OCI-LY3 (cell line): ENCODE results near the gene MCM5.

ENCODE experiments used
- EZH2phosphoT487 ChIP-seq: fragments of 200-600 bp; shearing (Covaris generic); IDR thresholded peaks from 2 replicates; pipeline ENCODE4 v1.6.1; 2018; ENCODE audit warnings: antibody characterized with exemption, mixed run types, low read depth
- TF ChIP-seq, protein P1 (sequence below): fragments of 200-600, 300-600 bp; sonication (generic); IDR thresholded peaks from 2 replicates; pipeline ENCODE4 v1.5.1; 2014; ENCODE audit warnings: antibody characterized with exemption, low read length, low read depth

GRCh38 chr22:35443338-35443737 is 43.4 kb downstream of the MCM5 start:
- TF ChIP-seq, protein P1, sequence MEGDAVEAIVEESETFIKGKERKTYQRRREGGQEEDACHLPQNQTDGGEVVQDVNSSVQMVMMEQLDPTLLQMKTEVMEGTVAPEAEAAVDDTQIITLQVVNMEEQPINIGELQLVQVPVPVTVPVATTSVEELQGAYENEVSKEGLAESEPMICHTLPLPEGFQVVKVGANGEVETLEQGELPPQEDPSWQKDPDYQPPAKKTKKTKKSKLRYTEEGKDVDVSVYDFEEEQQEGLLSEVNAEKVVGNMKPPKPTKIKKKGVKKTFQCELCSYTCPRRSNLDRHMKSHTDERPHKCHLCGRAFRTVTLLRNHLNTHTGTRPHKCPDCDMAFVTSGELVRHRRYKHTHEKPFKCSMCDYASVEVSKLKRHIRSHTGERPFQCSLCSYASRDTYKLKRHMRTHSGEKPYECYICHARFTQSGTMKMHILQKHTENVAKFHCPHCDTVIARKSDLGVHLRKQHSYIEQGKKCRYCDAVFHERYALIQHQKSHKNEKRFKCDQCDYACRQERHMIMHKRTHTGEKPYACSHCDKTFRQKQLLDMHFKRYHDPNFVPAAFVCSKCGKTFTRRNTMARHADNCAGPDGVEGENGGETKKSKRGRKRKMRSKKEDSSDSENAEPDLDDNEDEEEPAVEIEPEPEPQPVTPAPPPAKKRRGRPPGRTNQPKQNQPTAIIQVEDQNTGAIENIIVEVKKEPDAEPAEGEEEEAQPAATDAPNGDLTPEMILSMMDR = no peak
- no peak for TF ChIP-seq EZH2phosphoT487
